ENCODE results near the gene ATG9B. TPM values are rescaled to one million over a fixed set of nuclear protein-coding genes. Genes with fewer than 3 reads are reported as not detected.

ATG9B gene
- total and polyA plus RNA-seq, 2 of the 13 experiments (the other 11 are each of a cell fraction or from before 2014, with no cell fraction given) = 0.24 TPM; not detected in 1

DNA sequence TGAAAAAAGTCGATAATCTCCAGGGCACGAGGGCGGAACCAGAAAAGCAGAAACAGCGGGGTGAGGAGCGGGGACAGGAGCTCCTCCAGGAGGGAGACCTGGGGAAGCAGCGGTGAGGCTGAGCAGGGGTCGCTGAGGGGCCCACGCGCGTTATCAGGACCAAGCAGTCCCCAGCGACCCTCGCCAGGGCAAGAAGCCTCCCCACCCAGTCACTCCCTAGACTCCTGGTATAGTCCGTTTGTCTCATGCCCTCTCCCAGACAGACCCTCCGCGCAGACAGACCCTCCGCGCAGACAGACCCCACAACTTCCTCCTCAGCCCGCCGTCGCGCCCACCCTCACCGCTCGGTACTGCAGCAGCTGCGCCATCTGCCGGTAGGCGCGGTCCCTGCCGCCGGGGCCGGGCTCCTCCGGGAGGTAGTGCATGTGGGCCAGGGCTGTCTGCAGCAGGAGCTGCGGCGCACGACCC, 6.3 kb downstream of the ATG9B start (continued):
- TF ChIP-seq BCLAF1 (IDR thresholded peaks at IDR 0.05) = no peak
- TF ChIP-seq HCFC1 (IDR thresholded peaks at IDR 0.05; ENCODE audit: low read depth, low read length) = no peak
- TF ChIP-seq FOXO4 (CRISPR knock-in tag; conservative IDR thresholded peaks at IDR 0.05) = no peak
- TF ChIP-seq ZBTB33 (CRISPR knock-in tag; IDR thresholded peaks at IDR 0.05) = no peak
- peak; percentile 30; the same call in 1 of the 2 replicates for TF ChIP-seq ZNF547 (CRISPR knock-in tag; IDR thresholded peaks at IDR 0.05)
- no peak for TF ChIP-seq ZNF557 (CRISPR knock-in tag; IDR thresholded peaks at IDR 0.05)
- peak; percentile 51 for TF ChIP-seq HNRNPLL (IDR thresholded peaks at IDR 0.05; ENCODE audit: low read depth, low read length, poor library complexity, severe bottlenecking)
- no peak for TF ChIP-seq ZMYM4 (CRISPR knock-in tag; IDR thresholded peaks at IDR 0.05)
- no peak for TF ChIP-seq RBFOX2 (IDR thresholded peaks at IDR 0.05; ENCODE audit: low read depth, low read length)
- TF ChIP-seq ZNF468 (CRISPR knock-in tag; IDR thresholded peaks at IDR 0.05) = no peak
- no peak for TF ChIP-seq KDM3A (CRISPR knock-in tag; IDR thresholded peaks at IDR 0.05; ENCODE audit: low read depth)
- TF ChIP-seq, protein P1, sequence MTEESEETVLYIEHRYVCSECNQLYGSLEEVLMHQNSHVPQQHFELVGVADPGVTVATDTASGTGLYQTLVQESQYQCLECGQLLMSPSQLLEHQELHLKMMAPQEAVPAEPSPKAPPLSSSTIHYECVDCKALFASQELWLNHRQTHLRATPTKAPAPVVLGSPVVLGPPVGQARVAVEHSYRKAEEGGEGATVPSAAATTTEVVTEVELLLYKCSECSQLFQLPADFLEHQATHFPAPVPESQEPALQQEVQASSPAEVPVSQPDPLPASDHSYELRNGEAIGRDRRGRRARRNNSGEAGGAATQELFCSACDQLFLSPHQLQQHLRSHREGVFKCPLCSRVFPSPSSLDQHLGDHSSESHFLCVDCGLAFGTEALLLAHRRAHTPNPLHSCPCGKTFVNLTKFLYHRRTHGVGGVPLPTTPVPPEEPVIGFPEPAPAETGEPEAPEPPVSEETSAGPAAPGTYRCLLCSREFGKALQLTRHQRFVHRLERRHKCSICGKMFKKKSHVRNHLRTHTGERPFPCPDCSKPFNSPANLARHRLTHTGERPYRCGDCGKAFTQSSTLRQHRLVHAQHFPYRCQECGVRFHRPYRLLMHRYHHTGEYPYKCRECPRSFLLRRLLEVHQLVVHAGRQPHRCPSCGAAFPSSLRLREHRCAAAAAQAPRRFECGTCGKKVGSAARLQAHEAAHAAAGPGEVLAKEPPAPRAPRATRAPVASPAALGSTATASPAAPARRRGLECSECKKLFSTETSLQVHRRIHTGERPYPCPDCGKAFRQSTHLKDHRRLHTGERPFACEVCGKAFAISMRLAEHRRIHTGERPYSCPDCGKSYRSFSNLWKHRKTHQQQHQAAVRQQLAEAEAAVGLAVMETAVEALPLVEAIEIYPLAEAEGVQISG (CRISPR knock-in tag; IDR thresholded peaks at IDR 0.05) = 0 out of 2 replicates have a peak, but pooled peaks have one; percentile 17
- TF ChIP-seq SRY (CRISPR knock-in tag; IDR thresholded peaks at IDR 0.05) = no peak
- TF ChIP-seq, protein P2, sequence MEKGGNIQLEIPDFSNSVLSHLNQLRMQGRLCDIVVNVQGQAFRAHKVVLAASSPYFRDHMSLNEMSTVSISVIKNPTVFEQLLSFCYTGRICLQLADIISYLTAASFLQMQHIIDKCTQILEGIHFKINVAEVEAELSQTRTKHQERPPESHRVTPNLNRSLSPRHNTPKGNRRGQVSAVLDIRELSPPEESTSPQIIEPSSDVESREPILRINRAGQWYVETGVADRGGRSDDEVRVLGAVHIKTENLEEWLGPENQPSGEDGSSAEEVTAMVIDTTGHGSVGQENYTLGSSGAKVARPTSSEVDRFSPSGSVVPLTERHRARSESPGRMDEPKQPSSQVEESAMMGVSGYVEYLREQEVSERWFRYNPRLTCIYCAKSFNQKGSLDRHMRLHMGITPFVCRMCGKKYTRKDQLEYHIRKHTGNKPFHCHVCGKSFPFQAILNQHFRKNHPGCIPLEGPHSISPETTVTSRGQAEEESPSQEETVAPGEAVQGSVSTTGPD (CRISPR knock-in tag; IDR thresholded peaks at IDR 0.05) = no peak
- TF ChIP-seq POGZ (CRISPR knock-in tag; IDR thresholded peaks at IDR 0.05) = 0 out of 2 replicates have a peak, but pooled peaks have one; percentile 43
